ENCODE data around the gene PCDHGA5. TPM values are rescaled to one million over a fixed set of nuclear protein-coding genes. Genes with fewer than 3 reads are reported as not detected.
"Not testable (repeated sequence)": the region's sequence is repeated elsewhere in the genome, so short reads cannot be mapped to it uniquely, and the experiment has no call there.

The PCDHGA5 gene
- total RNA-seq (2021) = 1.1 and 1.3 TPM in 2 replicates
- long read RNA-seq = 0 reads

- H3K4me3 Mint-ChIP-seq = no peak within 1 kb of the TSS
- H3K27me3 ChIP-seq (ENCODE audit: insufficient read depth, low read length) = no peaks in the 10 kb centered on the region
- no peak within 1 kb of the TSS for H2BK5ac ChIP-seq (ENCODE audit: insufficient read length, low read length)
- H3K23ac ChIP-seq (ENCODE audit: insufficient read length, low read depth, low read length) = no peak within 1 kb of the TSS
- no peak within 1 kb of the TSS for H3K4ac ChIP-seq (ENCODE audit: low read depth, low read length)
- H3K18ac ChIP-seq (ENCODE audit: insufficient read length, low read depth, low read length) = no peak within 1 kb of the TSS
- no peak within 1 kb of the TSS for H4K8ac ChIP-seq (replicated peaks; ENCODE audit: insufficient read length, low read depth, low read length)
- no peak within 1 kb of the TSS for H2AK5ac ChIP-seq (ENCODE audit: insufficient read length, low read length)
- H3K56ac ChIP-seq (ENCODE audit: insufficient read length, low read depth, low read length) = no peak within 1 kb of the TSS
- no peaks in the 10 kb centered on the region for H3K79me2 ChIP-seq (ENCODE audit: insufficient read depth, low read length)
- no peak within 1 kb of the TSS for H2BK12ac ChIP-seq (ENCODE audit: insufficient read length, low read depth, low read length)
- H2AFZ ChIP-seq (ENCODE audit: low read length) = no peak within 1 kb of the TSS
- no peak within 1 kb of the TSS for H3K4me2 ChIP-seq (ENCODE audit: insufficient read depth, insufficient read length, low read length)
- peaks cover 7 to 15% of the 10 kb centered on the region in 2 experiments; a peak in 3 of 4 replicates for H3K4me1 Mint-ChIP-seq
- no peak within 1 kb of the TSS for H3K27ac ChIP-seq (ENCODE audit: insufficient read length, low read depth, low read length)
- H3K4me1 ChIP-seq (ENCODE audit: insufficient read depth, low read length) = no peaks in the 10 kb centered on the region
- H3K27ac Mint-ChIP-seq = no peak within 1 kb of the TSS
- no peak within 1 kb of the TSS for H3K9ac ChIP-seq (ENCODE audit: extremely low read depth, insufficient read length, low read length)
- H3K27me3 Mint-ChIP-seq (ENCODE audit: low read depth) = peaks cover 7% of the 10 kb centered on the region
- H3K9me3 ChIP-seq (ENCODE audit: control insufficient read depth, low read depth, low read length) = peaks cover 22% of the 10 kb centered on the region
- H3T11ph ChIP-seq (ENCODE audit: low read length) = no peak within 1 kb of the TSS
- H2BK15ac ChIP-seq (ENCODE audit: low read depth, low read length) = no peak within 1 kb of the TSS
- no peak within 1 kb of the TSS for H2BK120ac ChIP-seq (ENCODE audit: low read depth, low read length, poor library complexity, severe bottlenecking)
- DNase-seq = no peak
- H4K91ac ChIP-seq (ENCODE audit: insufficient read length, low read depth, low read length) = no peak within 1 kb of the TSS
- no peaks in the 10 kb centered on the region for H3K23me2 ChIP-seq (ENCODE audit: insufficient read length, low read depth, low read length, poor library complexity, severe bottlenecking)
- no peak within 1 kb of the TSS for H3K14ac ChIP-seq (ENCODE audit: insufficient read depth, low read length)
- no CpG with 5 or more reads among the region's 34 CpGs for WGBS (ENCODE audit: extremely low coverage, insufficient read length, low lambda C conversion rate)
- peaks cover 46 to 65% (median 57%) of the 10 kb centered on the region in 3 experiments for H3K36me3 Mint-ChIP-seq (ENCODE audit: insufficient read depth in 1 of 3, low read depth in 3 of 3)
- H3K79me1 ChIP-seq (ENCODE audit: insufficient read depth, low read depth, low read length, poor library complexity, severe bottlenecking) = no peaks in the 10 kb centered on the region
- no peak for TF ChIP-seq CTCF (conservative IDR thresholded peaks at IDR 0.05)
- no peak within 1 kb of the TSS for H4K5ac ChIP-seq (ENCODE audit: insufficient read length, low read depth, low read length)
- no peak within 1 kb of the TSS for H2BK20ac ChIP-seq (ENCODE audit: low read depth, low read length, poor library complexity, severe bottlenecking)
- H3K9me3 Mint-ChIP-seq = peaks cover 68 to 73% of the 10 kb centered on the region in 2 experiments
- no peaks in the 10 kb centered on the region for H4K20me1 ChIP-seq (ENCODE audit: control insufficient read depth, insufficient read depth, insufficient read length)
Measured at GRCh38 chr5:141363952-141364660, at the start of gene PCDHGA5. PCDHGA5 (plus strand) TSS chr5:141364162; CDS start chr5:141364331, 169 bp downstream.

GRCh38 chr5:141316963-141317362 lies 47.0 kb upstream of the PCDHGA5 start:
- H2BK5ac ChIP-seq (ENCODE audit: insufficient read length, low read length); H4K5ac ChIP-seq (ENCODE audit: insufficient read length, low read depth, low read length); H3K79me2 ChIP-seq (ENCODE audit: insufficient read depth, low read length); H3K23ac ChIP-seq (ENCODE audit: insufficient read length, low read depth, low read length); H2BK120ac ChIP-seq (ENCODE audit: low read depth, low read length, poor library complexity, severe bottlenecking); H4K8ac ChIP-seq (replicated peaks; ENCODE audit: insufficient read length, low read depth, low read length); H3K56ac ChIP-seq (ENCODE audit: insufficient read length, low read depth, low read length); H2AFZ ChIP-seq (ENCODE audit: low read length); H2BK12ac ChIP-seq (ENCODE audit: insufficient read length, low read depth, low read length); H3K4me2 ChIP-seq (ENCODE audit: insufficient read depth, insufficient read length, low read length); H2AK5ac ChIP-seq (ENCODE audit: insufficient read length, low read length); H3K23me2 ChIP-seq (ENCODE audit: insufficient read length, low read depth, low read length, poor library complexity, severe bottlenecking); H4K91ac ChIP-seq (ENCODE audit: insufficient read length, low read depth, low read length); H3K27ac ChIP-seq (ENCODE audit: insufficient read length, low read depth, low read length); H3K18ac ChIP-seq (ENCODE audit: insufficient read length, low read depth, low read length); H3K4me3 Mint-ChIP-seq; H2BK15ac ChIP-seq (ENCODE audit: low read depth, low read length); H3K14ac ChIP-seq (ENCODE audit: insufficient read depth, low read length); H3K27ac Mint-ChIP-seq; H3K79me1 ChIP-seq (ENCODE audit: insufficient read depth, low read depth, low read length, poor library complexity, severe bottlenecking); H3K27me3 Mint-ChIP-seq (ENCODE audit: low read depth); H3K4me1 ChIP-seq (ENCODE audit: insufficient read depth, low read length); H3K9ac ChIP-seq (ENCODE audit: extremely low read depth, insufficient read length, low read length); H3K4ac ChIP-seq (ENCODE audit: low read depth, low read length); H4K20me1 ChIP-seq (ENCODE audit: control insufficient read depth, insufficient read depth, insufficient read length); H3K27me3 ChIP-seq (ENCODE audit: insufficient read depth, low read length); H2BK20ac ChIP-seq (ENCODE audit: low read depth, low read length, poor library complexity, severe bottlenecking); H3T11ph ChIP-seq (ENCODE audit: low read length); DNase-seq: not testable (repeated sequence)
- WGBS (ENCODE audit: extremely low coverage, insufficient read length, low lambda C conversion rate) = no CpG with 5 or more reads among the region's 4 CpGs
- H3K36me3 Mint-ChIP-seq (ENCODE audit: insufficient read depth in 1 of 3, low read depth in 3 of 3) = peaks cover 49 to 62% (median 51%) of the 10 kb centered on the region in 3 experiments
- peaks cover 9 to 15% of the 10 kb centered on the region in 2 experiments; a peak in 3 of 4 replicates for H3K4me1 Mint-ChIP-seq
- H3K9me3 ChIP-seq (ENCODE audit: control insufficient read depth, low read depth, low read length) = peaks cover 22% of the 10 kb centered on the region
- peaks cover 39 to 70% of the 10 kb centered on the region in 2 experiments for H3K9me3 Mint-ChIP-seq
